Stomach (tissue), 9 donors: ENCODE measurements around the gene MID1. TPM values are rescaled to one million over a fixed set of nuclear protein-coding genes. Genes with fewer than 3 reads are reported as not detected.
A peak's percentile ranks its signal among the peaks of the same experiment; 100 is the strongest.

ENCODE experiments used
- DNase-seq, 2 donors: peaks; one replicate each; pipeline versions ENCODE4 v3.0.0 to v3.0.0-alpha.2; 2013 to 2019
- H3K27ac ChIP-seq, 5 donors: fragments of 200-600 bp in 4 of 5; sonication (generic) in 4 of 5; one replicate each; pipeline ENCODE4 v1.5.1; 2013 to 2019; ENCODE audit warnings: mild to moderate bottlenecking in 1 of 5, moderate library complexity in 1 of 5
- H3K27me3 ChIP-seq, 3 donors: fragments of 200-600 bp; sonication (generic); one replicate each; pipeline ENCODE4 v1.5.1; 2017 to 2019; ENCODE audit warnings: mixed run types in 1 of 3
- H3K36me3 ChIP-seq, 4 donors: fragments of 200-600 bp; sonication (generic); 1 replicate in 3 of 4; 2 replicates in 1 of 4; pipeline ENCODE4 v1.5.1; 2016 to 2019
- H3K4me1 ChIP-seq, 4 donors: fragments of 200-600 bp; sonication (generic); one replicate each; pipeline ENCODE4 v1.5.1; 2016 to 2019
- H3K4me3 ChIP-seq, 4 donors: fragments of 200-600 bp; sonication (generic) in 3 of 4; one replicate each; pipeline ENCODE4 v1.5.1; 2016 to 2019; ENCODE audit warnings: mild to moderate bottlenecking in 1 of 4
- H3K9me3 ChIP-seq, 4 donors: fragments of 200-600 bp; sonication (generic); one replicate each; pipeline ENCODE4 v1.5.1; 2016 to 2019
- EP300 ChIP-seq: sonication (generic); formaldehyde crosslinking; IDR thresholded peaks from one replicate; pipeline ENCODE4 v1.6.1; 2017; ENCODE audit warnings: antibody characterized with exemption
- POLR2A ChIP-seq, 4 donors: fragments of 450-650 bp; IDR thresholded peaks; one replicate each; pipeline ENCODE4 v1.6.1; 2016; ENCODE audit warnings: antibody characterized with exemption in 4 of 4, control low read depth in 2 of 4, mild to moderate bottlenecking in 1 of 4, moderate library complexity in 1 of 4
- POLR2AphosphoS5 ChIP-seq, 3 donors: sonication (generic); formaldehyde crosslinking; IDR thresholded peaks; one replicate each; pipeline ENCODE4 v1.6.1; 2016; ENCODE audit warnings: antibody characterized with exemption in 3 of 3
- WGBS, 5 donors: extraction: QIAGEN DNeasy Blood & Tissue Kit in 3 of 5; methylation state at CpG; one replicate each; pipeline versions ENCODE4 v1.1.5 to v1.1.7; 2013 to 2018; 5-methylcytosine and 5-hydroxymethylcytosine counted together
- intact Hi-C: fragments of 100-400 bp; cut with DNase I; formaldehyde crosslinking; loops from one replicate; pipeline ENCODE4 v1.15.1; 2023; ENCODE audit warnings: low total_unique reads
- polyA plus RNA-seq, 3 donors: library from polyadenylated mRNA; stranded (reverse); fragments of 200-250 nt; gene quantifications; one replicate each; pipeline ENCODE4 v1.2.3, GENCODE V29; 2013
- total RNA-seq, 5 donors: library from RNA; depleted of rRNA; stranded (reverse); fragments of >200 nt; gene quantifications; one replicate each; pipeline versions ENCODE4 v1.1.0 to v1.2.3, GENCODE V29; 2014 to 2016
- TF ChIP-seq, protein P1 (sequence below), 7 experiments: fragments of 450-650 bp in 4 of 7; fragments of 200-600 bp in 3 of 7; sonication (generic) in 3 of 7; IDR thresholded peaks; one replicate each; pipeline ENCODE4 v1.5.1; 2016 to 2019; ENCODE audit warnings: antibody characterized with exemption in 7 of 7, control low read depth in 2 of 7, mild to moderate bottlenecking in 1 of 7
- donor health status: healthy with polysubstance abuse.
- donor health status: Bipolar disorder and iron deficiency.
- donor health status: healthy.

MID1 gene
- total and polyA plus RNA-seq, 8 donors, result 2.0 to 25.1 (median 8.5) TPM

DNA sequence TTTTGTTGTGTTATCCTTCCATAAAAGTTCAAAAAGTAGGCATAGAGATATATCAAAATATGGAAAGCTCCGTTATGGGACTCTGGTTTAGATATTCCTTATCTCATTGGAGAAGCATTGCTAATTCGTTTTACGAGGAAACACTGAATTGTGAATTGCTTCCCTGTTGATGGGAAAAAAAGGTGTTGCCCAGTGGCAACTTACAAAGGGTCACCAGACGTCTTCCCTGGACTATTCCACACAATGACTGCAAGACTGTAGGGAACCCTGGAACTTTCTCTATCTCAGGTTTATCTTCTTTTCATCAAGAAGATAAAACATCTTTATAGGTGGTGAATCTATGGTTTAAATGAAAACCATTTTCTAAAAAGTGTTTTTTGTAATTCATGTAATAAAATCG is 137.7 kb downstream of the MID1 start:
- no peaks in the 10 kb centered on the region for H3K4me1 ChIP-seq
- intact Hi-C loops, result no loop called here
- TF ChIP-seq POLR2A (IDR thresholded peaks at IDR 0.05), result no peak
- no peak for TF ChIP-seq POLR2AphosphoS5 (IDR thresholded peaks at IDR 0.05)
- no peak for TF ChIP-seq EP300
- TF ChIP-seq, protein P1, sequence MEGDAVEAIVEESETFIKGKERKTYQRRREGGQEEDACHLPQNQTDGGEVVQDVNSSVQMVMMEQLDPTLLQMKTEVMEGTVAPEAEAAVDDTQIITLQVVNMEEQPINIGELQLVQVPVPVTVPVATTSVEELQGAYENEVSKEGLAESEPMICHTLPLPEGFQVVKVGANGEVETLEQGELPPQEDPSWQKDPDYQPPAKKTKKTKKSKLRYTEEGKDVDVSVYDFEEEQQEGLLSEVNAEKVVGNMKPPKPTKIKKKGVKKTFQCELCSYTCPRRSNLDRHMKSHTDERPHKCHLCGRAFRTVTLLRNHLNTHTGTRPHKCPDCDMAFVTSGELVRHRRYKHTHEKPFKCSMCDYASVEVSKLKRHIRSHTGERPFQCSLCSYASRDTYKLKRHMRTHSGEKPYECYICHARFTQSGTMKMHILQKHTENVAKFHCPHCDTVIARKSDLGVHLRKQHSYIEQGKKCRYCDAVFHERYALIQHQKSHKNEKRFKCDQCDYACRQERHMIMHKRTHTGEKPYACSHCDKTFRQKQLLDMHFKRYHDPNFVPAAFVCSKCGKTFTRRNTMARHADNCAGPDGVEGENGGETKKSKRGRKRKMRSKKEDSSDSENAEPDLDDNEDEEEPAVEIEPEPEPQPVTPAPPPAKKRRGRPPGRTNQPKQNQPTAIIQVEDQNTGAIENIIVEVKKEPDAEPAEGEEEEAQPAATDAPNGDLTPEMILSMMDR (IDR thresholded peaks at IDR 0.05), result no peak
- peak overlapping the region in 1 of 5 donors; percentile 59 for H3K27ac ChIP-seq
- H3K36me3 ChIP-seq, result peaks cover 0 to 4% (median 0%) of the 10 kb centered on the region in 4 donors
- peaks cover 0 to 2% (median 0%) of the 10 kb centered on the region in 4 donors for H3K9me3 ChIP-seq
- H3K27me3 ChIP-seq, result no peaks in the 10 kb centered on the region
- no peak overlapping the region for H3K4me3 ChIP-seq
- WGBS, 5 donors, result 67 to 89% (median 81%) methylated on average over 5 of the region's 5 CpGs
- DNase-seq, result no peak

DNA sequence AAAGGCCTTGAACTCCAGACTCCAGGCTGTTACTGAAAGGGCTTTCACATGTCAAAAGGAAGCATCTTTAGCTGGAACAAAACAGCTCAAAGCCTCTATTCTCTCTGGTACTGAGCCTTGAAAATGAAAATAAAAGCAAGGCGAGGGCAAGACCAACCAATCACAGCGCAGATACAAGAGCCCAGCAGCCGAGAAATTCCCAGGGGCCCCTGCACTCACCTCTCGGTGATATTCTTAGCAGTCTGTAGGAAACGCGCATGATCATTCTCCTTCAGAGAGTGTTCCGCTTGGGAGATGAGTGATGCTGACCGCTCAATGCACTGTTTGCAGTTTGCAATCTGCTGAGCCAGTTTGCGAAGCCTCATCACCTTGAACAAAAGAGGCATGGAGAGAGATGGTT is 138.1 kb downstream of the MID1 start:
- H3K4me3 ChIP-seq, result no peak overlapping the region
- no peak for DNase-seq
- peaks cover 0 to 4% (median 0%) of the 10 kb centered on the region in 4 donors for H3K36me3 ChIP-seq
- no peaks in the 10 kb centered on the region for H3K4me1 ChIP-seq
- intact Hi-C loops, result no loop called here
- WGBS, 5 donors, result 64 to 96% (median 88%) methylated on average over 6 to 9 of the region's 9 CpGs
- H3K9me3 ChIP-seq, result peaks cover 0 to 2% (median 0%) of the 10 kb centered on the region in 4 donors
- H3K27ac ChIP-seq, result peak overlapping the region in 2 of 5 donors; percentile 2 to 59
- no peaks in the 10 kb centered on the region for H3K27me3 ChIP-seq
- TF ChIP-seq EP300 (no peak), POLR2AphosphoS5 (IDR thresholded peaks at IDR 0.05) (no peak), POLR2A (IDR thresholded peaks at IDR 0.05) (no peak)
- TF ChIP-seq, protein P1 (IDR thresholded peaks at IDR 0.05), result no peak

DNA sequence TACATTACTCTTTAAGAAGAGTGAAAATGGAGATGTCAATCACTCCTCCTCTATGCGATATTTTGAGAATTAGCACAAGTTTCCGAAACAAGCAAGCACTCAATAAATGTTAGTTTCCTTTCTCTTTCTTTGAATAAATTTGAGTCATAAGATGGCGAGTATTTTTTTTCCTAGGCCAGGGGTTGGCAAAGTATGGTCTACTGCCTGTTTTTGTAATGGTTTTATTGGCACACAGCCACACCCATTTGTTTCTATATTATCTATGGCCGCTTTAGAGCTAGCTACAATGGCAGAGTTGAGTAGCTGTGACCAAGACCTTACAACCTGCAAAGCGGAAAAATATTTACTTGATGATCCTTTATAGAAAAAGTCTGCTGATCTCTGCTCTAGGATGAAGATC is 139.5 kb downstream of the MID1 start:
- Histone ChIP-seq H3K27me3 (no peaks in the 10 kb centered on the region), H3K4me3 (no peak overlapping the region), H3K9me3 (peaks cover 0 to 2% (median 0%) of the 10 kb centered on the region in 4 donors), H3K27ac (no peak overlapping the region), H3K4me1 (no peaks in the 10 kb centered on the region), H3K36me3 (peaks cover 0 to 4% (median 0%) of the 10 kb centered on the region in 4 donors)
- 86 to 96% (median 93%) methylated on average over 5 of the region's 5 CpGs for WGBS, 5 donors
- intact Hi-C loops, result no loop called here
- TF ChIP-seq POLR2AphosphoS5 (IDR thresholded peaks at IDR 0.05) (no peak), POLR2A (IDR thresholded peaks at IDR 0.05) (no peak), EP300 (no peak)
- TF ChIP-seq, protein P1 (IDR thresholded peaks at IDR 0.05), result no peak
- no peak for DNase-seq

DNA sequence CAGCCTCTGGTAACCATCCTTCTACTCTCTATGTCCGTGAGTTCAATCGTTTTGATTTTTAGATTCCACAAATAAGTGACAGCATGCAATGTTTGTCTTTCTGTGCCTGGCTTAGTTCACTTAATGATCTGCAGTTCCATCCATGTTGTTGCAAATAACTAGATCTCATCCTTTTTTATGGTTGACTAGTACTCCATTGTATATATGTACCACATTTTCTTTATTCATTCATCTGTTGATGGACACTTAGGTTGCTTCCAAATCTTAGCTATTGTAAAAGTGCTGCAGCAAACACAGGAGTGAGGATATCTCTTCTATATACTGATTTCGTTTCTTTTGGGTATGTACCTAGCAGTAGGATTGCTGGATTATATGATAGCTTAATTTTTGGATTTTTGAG is 140.9 kb downstream of the MID1 start:
- peaks cover 0 to 2% (median 0%) of the 10 kb centered on the region in 4 donors for H3K9me3 ChIP-seq
- intact Hi-C loops, result no loop called here
- no peaks in the 10 kb centered on the region for H3K4me1 ChIP-seq
- no peak for TF ChIP-seq POLR2A (IDR thresholded peaks at IDR 0.05)
- TF ChIP-seq, protein P1 (IDR thresholded peaks at IDR 0.05), result no peak
- no peak for TF ChIP-seq EP300
- no peak for TF ChIP-seq POLR2AphosphoS5 (IDR thresholded peaks at IDR 0.05)
- DNase-seq, result no peak
- H3K36me3 ChIP-seq, result peaks cover 0 to 4% (median 0%) of the 10 kb centered on the region in 4 donors
- no peak overlapping the region for H3K4me3 ChIP-seq
- 66 to 92% (median 84%) methylated on average over 3 of the region's 3 CpGs for WGBS, 5 donors
- no peaks in the 10 kb centered on the region for H3K27me3 ChIP-seq
- no peak overlapping the region for H3K27ac ChIP-seq
